B cell (primary cell): ENCODE measurements around the gene AGBL2. TPM values are rescaled to one million over a fixed set of nuclear protein-coding genes. Genes with fewer than 3 reads are reported as not detected.
"Not testable (repeated sequence)": the region's sequence is repeated elsewhere in the genome, so short reads cannot be mapped to it uniquely, and the experiment has no call there.

Experiments used
- ATAC-seq: fragments of 200-7000 bp; cut with Tn5 transposase; one replicate; pipeline ENCODE4 v1.10.0; 2021; ENCODE audit warnings: low read depth, mild to moderate bottlenecking, moderate number of reproducible peaks, moderate library complexity
- CTCF ChIA-PET: fragments of 350-600 bp; sonication (Branson Sonifier 250); formaldehyde crosslinking; loops from one replicate; lab custom pipeline; 2021; ENCODE audit warnings: antibody characterized with exemption, inconsistent platforms; lab: Charles Lee
- POLR2A ChIA-PET: fragments of 350-600 bp; sonication (Branson Sonifier 250); formaldehyde crosslinking; loops from one replicate; lab custom pipeline; 2021; ENCODE audit warnings: antibody characterized with exemption; lab: Charles Lee
- DNase-seq: peaks from one replicate; pipeline ENCODE4 v3.0.0; 2013
- H2AFZ ChIP-seq: 2 replicates; pipeline ENCODE4 v1.6.1; 2012; ENCODE audit warnings: mild to moderate bottlenecking, low read depth, low read length; ENCODE audit not compliant: insufficient read depth, poor library complexity, severe bottlenecking
- H3K27ac ChIP-seq, 2 donors: 1 replicate in 1 of 2; 2 replicates in 1 of 2; pipeline ENCODE4 v1.5.1; 2012 to 2013; ENCODE audit warnings: low read length in 2 of 2, mild to moderate bottlenecking in 2 of 2, moderate library complexity in 1 of 2
- H3K27me3 ChIP-seq, 4 experiments: fragments of 200-600 bp in 1 of 4; sonication (generic) in 1 of 4; replicated peaks in 1 of 4; 1 replicate in 2 of 4; 2 replicates in 2 of 4; pipeline versions ENCODE4 v1.6.1 to v1.7.0; 2013 to 2016; ENCODE audit warnings: low read length in 3 of 4, mild to moderate bottlenecking in 2 of 4, mixed read lengths in 1 of 4, moderate library complexity in 1 of 4; ENCODE audit not compliant: insufficient read depth in 4 of 4, control insufficient read depth in 3 of 4; ENCODE audit errors: control extremely low read depth in 1 of 4
- H3K36me3 ChIP-seq, 2 experiments: replicated peaks in 1 of 2; 1 replicate in 1 of 2; 2 replicates in 1 of 2; pipeline versions ENCODE4 v1.6.1 to v1.7.1; 2013; ENCODE audit warnings: low read length in 1 of 2; ENCODE audit not compliant: insufficient read depth in 2 of 2, control insufficient read depth in 1 of 2; ENCODE audit errors: control extremely low read depth in 1 of 2, extremely low read depth in 1 of 2
- H3K4me1 ChIP-seq, 2 donors: fragments of 200-600 bp in 1 of 2; sonication (generic) in 1 of 2; 1 replicate in 1 of 2; 2 replicates in 1 of 2; pipeline versions ENCODE4 v1.5.1 to v1.6.1; 2013 to 2017; ENCODE audit warnings: low read length in 2 of 2; ENCODE audit not compliant: control insufficient read depth in 2 of 2, insufficient read depth in 2 of 2
- H3K4me2 ChIP-seq: replicated peaks from 2 replicates; pipeline ENCODE3; 2012; ENCODE audit warnings: mild to moderate bottlenecking, low read depth, low read length; ENCODE audit not compliant: poor library complexity, severe bottlenecking
- H3K4me3 ChIP-seq, 5 experiments: fragments of 200-600 bp in 1 of 5; sonication (generic) in 1 of 5; 1 replicate in 3 of 5; 2 replicates in 2 of 5; pipeline versions ENCODE4 v1.5.1 to v1.7.0; 2011 to 2016; ENCODE audit warnings: low read length in 4 of 5, mild to moderate bottlenecking in 4 of 5, low read depth in 2 of 5, control low read depth in 1 of 5, moderate library complexity in 1 of 5; ENCODE audit not compliant: insufficient read depth in 1 of 5; ENCODE audit errors: control extremely low read depth in 1 of 5, extremely low read depth in 1 of 5
- H3K79me2 ChIP-seq: fragments of 200-600 bp; sonication (generic); one replicate; pipeline ENCODE4 v1.6.0; 2016; ENCODE audit warnings: low read length; ENCODE audit not compliant: control insufficient read depth, insufficient read depth
- H3K9ac ChIP-seq: fragments of 200-600 bp; sonication (generic); 2 replicates; pipeline ENCODE4 v1.6.1; 2017; ENCODE audit warnings: mild to moderate bottlenecking, low read length, moderate library complexity
- H3K9me3 ChIP-seq, 3 donors: one replicate each; pipeline versions ENCODE4 v1.6.1 to v1.7.1; 2013; ENCODE audit warnings: low read length in 2 of 3; ENCODE audit not compliant: control insufficient read depth in 2 of 3, insufficient read depth in 1 of 3; ENCODE audit errors: control extremely low read depth in 1 of 3
- H4K20me1 ChIP-seq: 2 replicates; pipeline ENCODE4 v1.6.0; 2012; ENCODE audit warnings: mild to moderate bottlenecking, low read length; ENCODE audit not compliant: insufficient read depth, control insufficient read depth, poor library complexity, severe bottlenecking
- H3K27ac Mint-ChIP-seq: one replicate; pipeline ENCODE4 v1.8.0; 2021; ENCODE audit warnings: mixed read lengths
- H3K27me3 Mint-ChIP-seq: one replicate; pipeline ENCODE4 v1.8.0; 2021; ENCODE audit warnings: mixed read lengths
- H3K4me1 Mint-ChIP-seq: one replicate; pipeline ENCODE4 v1.8.0; 2021; ENCODE audit warnings: mixed read lengths
- H3K4me3 Mint-ChIP-seq: one replicate; pipeline ENCODE4 v1.8.0; 2021; ENCODE audit warnings: mixed read lengths
- H3K9me3 Mint-ChIP-seq: one replicate; pipeline ENCODE4 v1.8.0; 2022; ENCODE audit warnings: mixed read lengths; ENCODE audit not compliant: insufficient read depth
- CTCF ChIP-seq: fragments of 200-600 bp; IDR thresholded peaks from one replicate; pipeline ENCODE4 v1.8.0; 2022; ENCODE audit warnings: antibody characterized with exemption, mild to moderate bottlenecking
- EZH2 ChIP-seq: IDR thresholded peaks from 2 replicates; pipeline ENCODE4 v1.6.1; 2012; ENCODE audit warnings: borderline replicate concordance, low read depth, mild to moderate bottlenecking, moderate library complexity, low read length; ENCODE audit not compliant: insufficient read depth, poor library complexity, severe bottlenecking
- WGBS: methylation state at CpG from one replicate; pipeline ENCODE4 v1.1.5; 2013; ENCODE audit warnings: missing lambda C conversion rate; ENCODE audit not compliant: insufficient coverage; 5-methylcytosine and 5-hydroxymethylcytosine counted together
- intact Hi-C: fragments of 100-400 bp; cut with micrococcal nuclease; formaldehyde crosslinking; loops from one replicate; pipeline ENCODE4 v1.10.0; 2022
- polyA plus RNA-seq: library from polyadenylated mRNA; depleted of rRNA; stranded (reverse); fragments of >200 nt; gene quantifications from 2 replicates; pipeline ENCODE4 v1.2.3, GENCODE V29; 2012
- total RNA-seq, 2 donors: library from RNA; stranded (reverse); fragments of 120-200 nt in 1 of 2; gene quantifications; 1 replicate in 1 of 2; 2 replicates in 1 of 2; pipeline versions ENCODE4 v1.2.3 to v1.2.4, GENCODE V29; 2013 to 2022

Gene AGBL2
- total and polyA plus RNA-seq, 2 donors (not counting 1 experiment from before 2014, with no cell fraction given), result 13.6 to 28.6 TPM

GRCh38 chr11:47756208-47756607 is 41.0 kb upstream of the AGBL2 start:
- Mint-ChIP-seq H3K27ac (no peak overlapping the region), H3K27me3 (no peaks in the 10 kb centered on the region), H3K9me3 (no peaks in the 10 kb centered on the region), H3K4me1 (no peaks in the 10 kb centered on the region), H3K4me3 (no peak overlapping the region)
- Histone ChIP-seq H3K36me3 (peaks cover 13 to 75% of the 10 kb centered on the region in 2 experiments), H3K79me2 (peaks cover 81% of the 10 kb centered on the region), H3K4me1 (no peaks in the 10 kb centered on the region), H3K27ac (no peak overlapping the region), H3K9me3 (no peaks in the 10 kb centered on the region), H2AFZ (no peak overlapping the region), H3K9ac (no peak overlapping the region), H4K20me1 (peaks cover 61% of the 10 kb centered on the region), H3K4me3 (no peak overlapping the region), H3K4me2 (no peak overlapping the region), H3K27me3 (no peaks in the 10 kb centered on the region)
- POLR2A ChIA-PET, result no interaction called here
- TF ChIP-seq EZH2, result no peak
- no peak for TF ChIP-seq CTCF
- no peak for ATAC-seq
- intact Hi-C loops, result no loop called here
- CTCF ChIA-PET, result no interaction called here
- no CpG with 5 or more reads among the region's 4 CpGs for WGBS
- no peak for DNase-seq

GRCh38 chr11:47750725-47751124 is 35.6 kb upstream of the AGBL2 start:
- POLR2A ChIA-PET, result no interaction called here
- Histone ChIP-seq H3K36me3 (peaks cover 5 to 84% of the 10 kb centered on the region in 2 experiments), H3K27ac (no peak overlapping the region), H3K4me2 (no peak overlapping the region), H2AFZ (no peak overlapping the region), H4K20me1 (peaks cover 53% of the 10 kb centered on the region), H3K9ac (no peak overlapping the region), H3K4me3 (no peak overlapping the region), H3K9me3 (no peaks in the 10 kb centered on the region), H3K79me2 (peaks cover 84% of the 10 kb centered on the region), H3K4me1 (no peaks in the 10 kb centered on the region), H3K27me3 (no peaks in the 10 kb centered on the region)
- TF ChIP-seq EZH2, result no peak
- TF ChIP-seq CTCF, result no peak
- Mint-ChIP-seq H3K27ac (no peak overlapping the region), H3K4me3 (no peak overlapping the region), H3K9me3 (no peaks in the 10 kb centered on the region), H3K27me3 (no peaks in the 10 kb centered on the region), H3K4me1 (no peaks in the 10 kb centered on the region)
- WGBS, result no CpG with 5 or more reads among the region's 5 CpGs
- ATAC-seq (no peak), DNase-seq (no peak)
- CTCF ChIA-PET, result no interaction called here
- intact Hi-C loops, result no loop called here

- H3K9me3 ChIP-seq, ATAC-seq, H3K4me3 Mint-ChIP-seq, H3K27me3 Mint-ChIP-seq, H2AFZ ChIP-seq, H3K4me1 ChIP-seq, H3K9me3 Mint-ChIP-seq, H3K4me3 ChIP-seq, H3K27ac ChIP-seq, H3K27me3 ChIP-seq, H3K4me1 Mint-ChIP-seq, CTCF ChIA-PET, DNase-seq, POLR2A ChIA-PET, H3K27ac Mint-ChIP-seq, H3K9ac ChIP-seq, intact Hi-C loops, H3K4me2 ChIP-seq: not testable (repeated sequence)
- Histone ChIP-seq H3K36me3 (peaks cover 0 to 84% of the 10 kb centered on the region in 2 experiments), H4K20me1 (peaks cover 31% of the 10 kb centered on the region), H3K79me2 (peaks cover 56% of the 10 kb centered on the region)
- WGBS, result 97% methylated on average over 4 of the region's 7 CpGs
These were observed 27.3 kb upstream of the AGBL2 start for GRCh38 chr11:47742494-47742893.
